NCI-H69 (cell line): ENCODE measurements around the gene NTMT1.
"Not testable (repeated sequence)": the region's sequence is repeated elsewhere in the genome, so short reads cannot be mapped to it uniquely, and the experiment has no call there.

ENCODE experiments used
- DNase-seq: peaks from one replicate; lab custom pipeline; 2025; lab: John Stamatoyannopoulos, UW

NTMT1 gene

GRCh38 chr9:129654554-129655040 is 28.6 kb downstream of the NTMT1 start:
- peak; percentile 43 for DNase-seq

- DNase-seq, result no peak
These were observed 29.2 kb downstream of the NTMT1 start for GRCh38 chr9:129655154-129655553.

GRCh38 chr9:129655696-129656095 is 29.7 kb downstream of the NTMT1 start:
- DNase-seq, result no peak

- peak; percentile 23 for DNase-seq
These were observed 30.9 kb downstream of the NTMT1 start for GRCh38 chr9:129656795-129657390.

GRCh38 chr9:129661029-129661428 is 35.1 kb downstream of the NTMT1 start:
- DNase-seq, result no peak

GRCh38 chr9:129662239-129662638 is 36.3 kb downstream of the NTMT1 start:
- not testable (repeated sequence) for DNase-seq

GRCh38 chr9:129664746-129665388 is 38.9 kb downstream of the NTMT1 start:
- no peak for DNase-seq

GRCh38 chr9:129665389-129665775 is 39.4 kb downstream of the NTMT1 start, which contains the start of gene PRRX2:
PRRX2 (plus strand) TSS chr9:129665647; CDS start chr9:129665868, 221 bp downstream.
- DNase-seq, result peak; percentile 49

GRCh38 chr9:129665814-129666520 is 40.0 kb downstream of the NTMT1 start:
- DNase-seq, result no peak

GRCh38 chr9:129666575-129666974 is 40.6 kb downstream of the NTMT1 start:
- no peak for DNase-seq

- no peak for DNase-seq
These were observed 41.4 kb downstream of the NTMT1 start for GRCh38 chr9:129667378-129667777.

GRCh38 chr9:129667850-129668249 is 41.9 kb downstream of the NTMT1 start:
- DNase-seq, result no peak

- no peak for DNase-seq
These were observed 43.3 kb downstream of the NTMT1 start for GRCh38 chr9:129669141-129669718.

GRCh38 chr9:129669946-129670345 is 44.0 kb downstream of the NTMT1 start:
- no peak for DNase-seq

GRCh38 chr9:129671065-129671464 is 45.1 kb downstream of the NTMT1 start:
- DNase-seq, result no peak

GRCh38 chr9:129671519-129671918 is 45.6 kb downstream of the NTMT1 start:
- DNase-seq, result no peak

GRCh38 chr9:129672702-129673101 is 46.7 kb downstream of the NTMT1 start:
- no peak for DNase-seq

GRCh38 chr9:129673602-129674001 is 47.6 kb downstream of the NTMT1 start:
- no peak for DNase-seq

GRCh38 chr9:129674229-129674628 is 48.3 kb downstream of the NTMT1 start:
- no peak for DNase-seq

- DNase-seq, result peak; percentile 17
These were observed 49.7 kb downstream of the NTMT1 start for GRCh38 chr9:129675620-129676019.

- no peak for DNase-seq
These were observed 50.3 kb downstream of the NTMT1 start for GRCh38 chr9:129676287-129676686.

- DNase-seq, result peak; percentile 63
These were observed 51.0 kb downstream of the NTMT1 start for GRCh38 chr9:129676975-129677374.

- peak; percentile 73 for DNase-seq
These were observed 51.5 kb downstream of the NTMT1 start for GRCh38 chr9:129677456-129677855.
